SK-N-SH (cell line): ENCODE measurements around the gene XIAP. TPM values are rescaled to one million over a fixed set of nuclear protein-coding genes. Genes with fewer than 3 reads are reported as not detected.

Source experiments
- CTCF ChIA-PET: fragments of 300-600, 350-600 bp; formaldehyde crosslinking; extraction: SDS; loops from one replicate; lab custom pipeline; 2021; lab: Yijun Ruan, JAX
- POLR2A ChIA-PET: fragments of 350-600 bp; sonication (Branson Sonifier 250); formaldehyde crosslinking; extraction: SDS; loops from one replicate; lab custom pipeline; 2020; ENCODE audit warnings: antibody characterized with exemption, inconsistent platforms; lab: Yijun Ruan, JAX
- DNase-seq: peaks from one replicate; pipeline ENCODE4 v3.0.0; 2012
- H2AFZ ChIP-seq: fragments of 200-600 bp; sonication (generic); 2 replicates; pipeline ENCODE4 v1.8.1; 2016; ENCODE audit warnings: antibody characterized with exemption, mild to moderate bottlenecking, low read depth
- H3F3A ChIP-seq: fragments of 200-600 bp; sonication (generic); replicated peaks from 2 replicates; pipeline ENCODE3; 2016; ENCODE audit warnings: antibody characterized with exemption, mild to moderate bottlenecking; ENCODE audit not compliant: insufficient read depth
- H3K27ac ChIP-seq, 2 experiments: fragments of 200-500 bp in 1 of 2; fragments of 200-600 bp in 1 of 2; sonication (Bioruptor generic) in 1 of 2; sonication (generic), shearing (Covaris generic) in 1 of 2; 2 replicates each; pipeline versions ENCODE4 v1.5.1 to v1.6.1; 2014 to 2016; ENCODE audit warnings: low read depth in 2 of 2, inconsistent platforms in 1 of 2, low read length in 1 of 2, mild to moderate bottlenecking in 1 of 2, mixed read lengths in 1 of 2
- H3K27me3 ChIP-seq: fragments of 200-600 bp; sonication (generic), shearing (Covaris generic); 2 replicates; pipeline ENCODE4 v1.6.1; 2016; ENCODE audit warnings: mixed run types; ENCODE audit not compliant: insufficient read depth
- H3K36me3 ChIP-seq, 2 experiments: fragments of 200-500 bp in 1 of 2; fragments of 200-600 bp in 1 of 2; sonication (Bioruptor generic) in 1 of 2; sonication (generic) in 1 of 2; replicated peaks in 1 of 2; 2 replicates each; pipeline versions ENCODE3 to v1.5.1; 2014 to 2016; ENCODE audit warnings: low read length in 1 of 2, mild to moderate bottlenecking in 1 of 2; ENCODE audit not compliant: insufficient read depth in 2 of 2, control insufficient read depth in 1 of 2
- H3K4me1 ChIP-seq, 2 experiments: fragments of 200-500 bp in 1 of 2; fragments of 200-600 bp in 1 of 2; sonication (Bioruptor generic) in 1 of 2; sonication (generic), shearing (Covaris generic) in 1 of 2; 2 replicates each; pipeline versions ENCODE4 v1.5.1 to v1.6.1; 2014 to 2016; ENCODE audit warnings: low read depth in 1 of 2, low read length in 1 of 2, mixed run types in 1 of 2; ENCODE audit not compliant: insufficient read depth in 2 of 2, control insufficient read depth in 1 of 2
- H3K4me2 ChIP-seq: fragments of 200-600 bp; sonication (generic), shearing (Covaris generic); 2 replicates; pipeline ENCODE4 v1.6.1; 2017; ENCODE audit warnings: mixed run types
- H3K4me3 ChIP-seq, 2 experiments: fragments of 200-500 bp in 1 of 2; fragments of 200-600 bp in 1 of 2; sonication (Bioruptor generic) in 1 of 2; sonication (generic), shearing (Covaris generic) in 1 of 2; 2 replicates each; pipeline versions ENCODE4 v1.5.1 to v1.8.1; 2014 to 2016; ENCODE audit warnings: low read depth in 2 of 2, inconsistent platforms in 1 of 2, low read length in 1 of 2, mild to moderate bottlenecking in 1 of 2, mixed read lengths in 1 of 2, moderate library complexity in 1 of 2
- H3K79me2 ChIP-seq: fragments of 200-600 bp; sonication (generic); 2 replicates; pipeline ENCODE4 v1.8.1; 2017; ENCODE audit warnings: mild to moderate bottlenecking; ENCODE audit not compliant: insufficient read depth
- H3K9ac ChIP-seq: fragments of 200-600 bp; sonication (generic); 2 replicates; pipeline ENCODE4 v1.6.1; 2017; ENCODE audit warnings: mixed run types
- H3K9me2 ChIP-seq: fragments of 200-600 bp; sonication (generic); 2 replicates; pipeline ENCODE4 v1.6.1; 2017; ENCODE audit warnings: mixed run types
- H3K9me3 ChIP-seq: fragments of 200-600 bp; sonication (generic); 2 replicates; pipeline ENCODE4 v1.6.1; 2017; ENCODE audit warnings: mixed run types, mild to moderate bottlenecking, moderate library complexity
- H4K20me1 ChIP-seq: fragments of 200-600 bp; sonication (generic); 2 replicates; pipeline ENCODE4 v1.6.1; 2017; ENCODE audit warnings: mild to moderate bottlenecking, mixed run types; ENCODE audit not compliant: insufficient read depth
- EZH2phosphoT487 ChIP-seq: fragments of 200-600 bp; sonication (generic); IDR thresholded peaks from 2 replicates; pipeline ENCODE4 v1.6.1; 2017; ENCODE audit warnings: low read depth, mixed run types, mild to moderate bottlenecking, antibody characterized with exemption, moderate library complexity, borderline replicate concordance
- GABPA ChIP-seq: IDR thresholded peaks from 2 replicates; pipeline ENCODE4 v1.4.0; 2012; ENCODE audit warnings: low read depth, mild to moderate bottlenecking
- GATA2 ChIP-seq: sonication (generic); formaldehyde crosslinking; IDR thresholded peaks from 2 replicates; pipeline ENCODE4 v1.5.0; 2020; ENCODE audit warnings: mild to moderate bottlenecking, missing genetic modification reagents
- POLR2AphosphoS5 ChIP-seq: IDR thresholded peaks from 2 replicates; pipeline ENCODE4 v1.6.1; 2012; ENCODE audit warnings: low read depth, low read length
- RAD21 ChIP-seq: IDR thresholded peaks from 2 replicates; pipeline ENCODE4 v1.6.1; 2012; ENCODE audit warnings: mild to moderate bottlenecking, low read length
- RCOR1 ChIP-seq: fragments of 150-350 bp; IDR thresholded peaks from 2 replicates; pipeline ENCODE4 v1.6.1; 2017; ENCODE audit warnings: antibody characterized with exemption, low read length
- RXRA ChIP-seq: IDR thresholded peaks from 2 replicates; pipeline ENCODE4 v1.4.0; 2012; ENCODE audit warnings: low read depth, mild to moderate bottlenecking, borderline replicate concordance
- SIN3A ChIP-seq: IDR thresholded peaks from 2 replicates; pipeline ENCODE4 v1.6.1; 2012; ENCODE audit warnings: low read depth, mild to moderate bottlenecking, low read length, moderate library complexity, borderline replicate concordance
- TAF1 ChIP-seq: IDR thresholded peaks from 2 replicates; pipeline ENCODE4 v1.6.1; 2012; ENCODE audit warnings: low read depth, mild to moderate bottlenecking, low read length, moderate library complexity, borderline replicate concordance
- WGBS: methylation state at CpG from one replicate; pipeline ENCODE4 v1.1.6; 2017; ENCODE audit warnings: low lambda C conversion rate; 5-methylcytosine and 5-hydroxymethylcytosine counted together
- polyA plus RNA-seq, 3 experiments: library from polyadenylated mRNA; depleted of rRNA; stranded (reverse); fragments of >200 nt; gene quantifications; 2 replicates each; pipeline ENCODE4 v1.2.3, GENCODE V29; 2012
- TF ChIP-seq, protein P1 (sequence below): IDR thresholded peaks from 2 replicates; pipeline ENCODE4 v1.6.1; 2012; ENCODE audit warnings: mild to moderate bottlenecking, low read depth, low read length, moderate library complexity

The XIAP gene
- polyA plus RNA-seq, 1 of the 3 experiments (the other 2 are of a cell fraction) = 9.1 TPM

DNA sequence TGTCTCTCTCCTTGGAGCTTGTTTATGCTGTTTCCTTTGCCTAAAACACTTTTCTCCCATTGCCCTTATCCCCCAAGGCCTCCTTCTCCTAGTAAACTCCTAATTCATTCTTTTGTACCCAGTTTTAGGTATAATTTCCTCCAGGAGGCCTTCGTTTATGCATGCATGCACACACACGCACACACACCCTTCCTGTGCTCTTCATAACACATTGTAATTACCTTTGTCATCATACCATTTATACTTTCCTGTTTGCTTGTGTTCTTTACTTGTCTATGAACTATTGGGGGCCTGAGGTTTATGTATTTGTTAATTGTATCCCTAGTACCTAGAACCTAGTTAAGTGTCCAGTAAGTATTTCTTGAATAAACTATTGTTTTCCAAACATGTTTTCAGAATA lies 45.5 kb downstream of the XIAP start:
- DNase-seq = no peak
- Histone ChIP-seq H3K9me3 (no peaks in the 10 kb centered on the region), H3K9ac (no peak overlapping the region), H3K27ac (no peak overlapping the region), H3K9me2 (no peaks in the 10 kb centered on the region), H4K20me1 (no peaks in the 10 kb centered on the region), H3K27me3 (no peaks in the 10 kb centered on the region), H3F3A (no peaks in the 10 kb centered on the region), H3K4me3 (no peak overlapping the region), H3K4me2 (no peak overlapping the region), H3K79me2 (no peaks in the 10 kb centered on the region), H2AFZ (no peak overlapping the region), H3K4me1 (no peaks in the 10 kb centered on the region), H3K36me3 (peaks cover 8 to 10% of the 10 kb centered on the region in 2 experiments)
- POLR2A ChIA-PET = no interaction called here
- no peak for TF ChIP-seq POLR2AphosphoS5
- no peak for TF ChIP-seq RXRA
- no peak for TF ChIP-seq GATA2 (CRISPR knock-in tag)
- TF ChIP-seq, protein P1, sequence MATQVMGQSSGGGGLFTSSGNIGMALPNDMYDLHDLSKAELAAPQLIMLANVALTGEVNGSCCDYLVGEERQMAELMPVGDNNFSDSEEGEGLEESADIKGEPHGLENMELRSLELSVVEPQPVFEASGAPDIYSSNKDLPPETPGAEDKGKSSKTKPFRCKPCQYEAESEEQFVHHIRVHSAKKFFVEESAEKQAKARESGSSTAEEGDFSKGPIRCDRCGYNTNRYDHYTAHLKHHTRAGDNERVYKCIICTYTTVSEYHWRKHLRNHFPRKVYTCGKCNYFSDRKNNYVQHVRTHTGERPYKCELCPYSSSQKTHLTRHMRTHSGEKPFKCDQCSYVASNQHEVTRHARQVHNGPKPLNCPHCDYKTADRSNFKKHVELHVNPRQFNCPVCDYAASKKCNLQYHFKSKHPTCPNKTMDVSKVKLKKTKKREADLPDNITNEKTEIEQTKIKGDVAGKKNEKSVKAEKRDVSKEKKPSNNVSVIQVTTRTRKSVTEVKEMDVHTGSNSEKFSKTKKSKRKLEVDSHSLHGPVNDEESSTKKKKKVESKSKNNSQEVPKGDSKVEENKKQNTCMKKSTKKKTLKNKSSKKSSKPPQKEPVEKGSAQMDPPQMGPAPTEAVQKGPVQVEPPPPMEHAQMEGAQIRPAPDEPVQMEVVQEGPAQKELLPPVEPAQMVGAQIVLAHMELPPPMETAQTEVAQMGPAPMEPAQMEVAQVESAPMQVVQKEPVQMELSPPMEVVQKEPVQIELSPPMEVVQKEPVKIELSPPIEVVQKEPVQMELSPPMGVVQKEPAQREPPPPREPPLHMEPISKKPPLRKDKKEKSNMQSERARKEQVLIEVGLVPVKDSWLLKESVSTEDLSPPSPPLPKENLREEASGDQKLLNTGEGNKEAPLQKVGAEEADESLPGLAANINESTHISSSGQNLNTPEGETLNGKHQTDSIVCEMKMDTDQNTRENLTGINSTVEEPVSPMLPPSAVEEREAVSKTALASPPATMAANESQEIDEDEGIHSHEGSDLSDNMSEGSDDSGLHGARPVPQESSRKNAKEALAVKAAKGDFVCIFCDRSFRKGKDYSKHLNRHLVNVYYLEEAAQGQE = no peak
- no peak for TF ChIP-seq GABPA
- TF ChIP-seq RAD21 = no peak
- no peak for TF ChIP-seq TAF1
- no peak for TF ChIP-seq RCOR1
- no peak for TF ChIP-seq SIN3A
- WGBS = 34% methylated on average over 2 of the region's 2 CpGs
- CTCF ChIA-PET = interaction anchor here (0.6 kb wide), 1 partner anchor 67 kb away, joined by 3 read pairs; no protein-coding TSS in a partner anchor

DNA sequence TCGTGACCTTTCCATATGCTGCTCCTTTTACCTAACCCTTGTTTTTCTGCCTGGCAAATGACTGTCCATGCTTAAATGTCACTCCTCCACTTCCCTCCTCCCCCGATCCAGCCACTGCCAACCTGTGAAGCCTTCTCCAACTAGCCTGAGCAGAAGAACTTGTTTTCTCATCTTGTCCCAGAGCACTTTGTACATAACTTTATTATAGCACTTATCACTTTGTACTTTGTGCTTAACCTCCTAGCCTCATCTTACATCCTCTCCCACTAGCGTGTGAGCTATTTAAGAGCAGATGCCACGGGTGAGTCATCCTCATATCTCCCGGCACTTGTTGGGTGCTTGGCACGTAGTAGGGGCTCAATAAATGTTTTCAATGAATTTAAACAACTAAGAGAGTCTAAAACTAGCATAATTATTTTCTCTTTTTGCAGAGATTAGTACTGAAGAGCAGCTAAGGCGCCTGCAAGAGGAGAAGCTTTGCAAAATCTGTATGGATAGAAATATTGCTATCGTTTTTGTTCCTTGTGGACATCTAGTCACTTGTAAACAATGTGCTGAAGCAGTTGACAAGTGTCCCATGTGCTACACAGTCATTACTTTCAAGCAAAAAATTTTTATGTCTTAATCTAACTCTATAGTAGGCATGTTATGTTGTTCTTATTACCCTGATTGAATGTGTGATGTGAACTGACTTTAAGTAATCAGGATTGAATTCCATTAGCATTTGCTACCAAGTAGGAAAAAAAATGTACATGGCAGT lies 46.9 kb downstream of the XIAP start:
- no peak overlapping the region for H3K4me2 ChIP-seq
- no peak overlapping the region for H2AFZ ChIP-seq
- DNase-seq = no peak
- no peak for TF ChIP-seq EZH2phosphoT487
- ChIA-PET POLR2A (no interaction called here), CTCF (no interaction called here)
- WGBS = 46% methylated on average over 8 of the region's 8 CpGs
- no peaks in the 10 kb centered on the region for H3K4me1 ChIP-seq
- no peak overlapping the region for H3K4me3 ChIP-seq
- H3K27me3 ChIP-seq = no peaks in the 10 kb centered on the region
- H3K79me2 ChIP-seq = no peaks in the 10 kb centered on the region
- no peaks in the 10 kb centered on the region for H3K9me3 ChIP-seq
- H3K9ac ChIP-seq = no peak overlapping the region
- peaks cover 8 to 10% of the 10 kb centered on the region in 2 experiments for H3K36me3 ChIP-seq
- no peak overlapping the region; a peak in 1 of 4 replicates for H3K27ac ChIP-seq
- H3F3A ChIP-seq = no peaks in the 10 kb centered on the region
- no peaks in the 10 kb centered on the region for H3K9me2 ChIP-seq
- no peaks in the 10 kb centered on the region for H4K20me1 ChIP-seq
